HL-60 (cell line): ENCODE data around the gene MEPE.

ENCODE experiments used
- CTCF ChIP-seq: IDR thresholded peaks from one replicate; pipeline ENCODE4 v1.5.1; 2011; ENCODE audit warnings: low read length, control low read depth, inconsistent platforms; ENCODE audit not compliant: insufficient read depth
- GABPA ChIP-seq: IDR thresholded peaks from 2 replicates; pipeline ENCODE4 v1.6.1; 2012; ENCODE audit warnings: low read depth
- POLR2AphosphoS5 ChIP-seq: IDR thresholded peaks from 2 replicates; pipeline ENCODE4 v1.6.1; 2012; ENCODE audit warnings: low read depth
- TF ChIP-seq, protein P1 (sequence below): IDR thresholded peaks from 2 replicates; pipeline ENCODE4 v1.6.1; 2012; ENCODE audit warnings: low read depth; ENCODE audit not compliant: insufficient replicate concordance

- TF ChIP-seq CTCF = no peak
- no peak for TF ChIP-seq POLR2AphosphoS5
- no peak for TF ChIP-seq GABPA
- TF ChIP-seq, protein P1, sequence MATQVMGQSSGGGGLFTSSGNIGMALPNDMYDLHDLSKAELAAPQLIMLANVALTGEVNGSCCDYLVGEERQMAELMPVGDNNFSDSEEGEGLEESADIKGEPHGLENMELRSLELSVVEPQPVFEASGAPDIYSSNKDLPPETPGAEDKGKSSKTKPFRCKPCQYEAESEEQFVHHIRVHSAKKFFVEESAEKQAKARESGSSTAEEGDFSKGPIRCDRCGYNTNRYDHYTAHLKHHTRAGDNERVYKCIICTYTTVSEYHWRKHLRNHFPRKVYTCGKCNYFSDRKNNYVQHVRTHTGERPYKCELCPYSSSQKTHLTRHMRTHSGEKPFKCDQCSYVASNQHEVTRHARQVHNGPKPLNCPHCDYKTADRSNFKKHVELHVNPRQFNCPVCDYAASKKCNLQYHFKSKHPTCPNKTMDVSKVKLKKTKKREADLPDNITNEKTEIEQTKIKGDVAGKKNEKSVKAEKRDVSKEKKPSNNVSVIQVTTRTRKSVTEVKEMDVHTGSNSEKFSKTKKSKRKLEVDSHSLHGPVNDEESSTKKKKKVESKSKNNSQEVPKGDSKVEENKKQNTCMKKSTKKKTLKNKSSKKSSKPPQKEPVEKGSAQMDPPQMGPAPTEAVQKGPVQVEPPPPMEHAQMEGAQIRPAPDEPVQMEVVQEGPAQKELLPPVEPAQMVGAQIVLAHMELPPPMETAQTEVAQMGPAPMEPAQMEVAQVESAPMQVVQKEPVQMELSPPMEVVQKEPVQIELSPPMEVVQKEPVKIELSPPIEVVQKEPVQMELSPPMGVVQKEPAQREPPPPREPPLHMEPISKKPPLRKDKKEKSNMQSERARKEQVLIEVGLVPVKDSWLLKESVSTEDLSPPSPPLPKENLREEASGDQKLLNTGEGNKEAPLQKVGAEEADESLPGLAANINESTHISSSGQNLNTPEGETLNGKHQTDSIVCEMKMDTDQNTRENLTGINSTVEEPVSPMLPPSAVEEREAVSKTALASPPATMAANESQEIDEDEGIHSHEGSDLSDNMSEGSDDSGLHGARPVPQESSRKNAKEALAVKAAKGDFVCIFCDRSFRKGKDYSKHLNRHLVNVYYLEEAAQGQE = no peak
Measured at GRCh38 chr4:87823200-87823599, 9.6 kb upstream of the MEPE start.
